SK-N-SH (cell line): ENCODE results near the gene GJA9. TPM values are rescaled to one million over a fixed set of nuclear protein-coding genes. Genes with fewer than 3 reads are reported as not detected.

Experiments
- CTCF ChIA-PET: fragments of 300-600, 350-600 bp; formaldehyde crosslinking; extraction: SDS; loops from one replicate; lab custom pipeline; 2021; lab: Yijun Ruan, JAX
- POLR2A ChIA-PET: fragments of 350-600 bp; sonication (Branson Sonifier 250); formaldehyde crosslinking; extraction: SDS; loops from one replicate; lab custom pipeline; 2020; ENCODE audit warnings: antibody characterized with exemption, inconsistent platforms; lab: Yijun Ruan, JAX
- DNase-seq: peaks from one replicate; pipeline ENCODE4 v3.0.0; 2012
- H2AFZ ChIP-seq: fragments of 200-600 bp; sonication (generic); 2 replicates; pipeline ENCODE4 v1.8.1; 2016; ENCODE audit warnings: antibody characterized with exemption, mild to moderate bottlenecking, low read depth
- H3F3A ChIP-seq: fragments of 200-600 bp; sonication (generic); replicated peaks from 2 replicates; pipeline ENCODE3; 2016; ENCODE audit warnings: antibody characterized with exemption, mild to moderate bottlenecking; ENCODE audit not compliant: insufficient read depth
- H3K27ac ChIP-seq, 2 experiments: fragments of 200-500 bp in 1 of 2; fragments of 200-600 bp in 1 of 2; sonication (Bioruptor generic) in 1 of 2; sonication (generic), shearing (Covaris generic) in 1 of 2; 2 replicates each; pipeline versions ENCODE4 v1.5.1 to v1.6.1; 2014 to 2016; ENCODE audit warnings: low read depth in 2 of 2, inconsistent platforms in 1 of 2, low read length in 1 of 2, mild to moderate bottlenecking in 1 of 2, mixed read lengths in 1 of 2
- H3K27me3 ChIP-seq: fragments of 200-600 bp; sonication (generic), shearing (Covaris generic); 2 replicates; pipeline ENCODE4 v1.6.1; 2016; ENCODE audit warnings: mixed run types; ENCODE audit not compliant: insufficient read depth
- H3K36me3 ChIP-seq, 2 experiments: fragments of 200-500 bp in 1 of 2; fragments of 200-600 bp in 1 of 2; sonication (Bioruptor generic) in 1 of 2; sonication (generic) in 1 of 2; replicated peaks in 1 of 2; 2 replicates each; pipeline versions ENCODE3 to v1.5.1; 2014 to 2016; ENCODE audit warnings: low read length in 1 of 2, mild to moderate bottlenecking in 1 of 2; ENCODE audit not compliant: insufficient read depth in 2 of 2, control insufficient read depth in 1 of 2
- H3K4me1 ChIP-seq, 2 experiments: fragments of 200-500 bp in 1 of 2; fragments of 200-600 bp in 1 of 2; sonication (Bioruptor generic) in 1 of 2; sonication (generic), shearing (Covaris generic) in 1 of 2; 2 replicates each; pipeline versions ENCODE4 v1.5.1 to v1.6.1; 2014 to 2016; ENCODE audit warnings: low read depth in 1 of 2, low read length in 1 of 2, mixed run types in 1 of 2; ENCODE audit not compliant: insufficient read depth in 2 of 2, control insufficient read depth in 1 of 2
- H3K4me2 ChIP-seq: fragments of 200-600 bp; sonication (generic), shearing (Covaris generic); 2 replicates; pipeline ENCODE4 v1.6.1; 2017; ENCODE audit warnings: mixed run types
- H3K4me3 ChIP-seq, 2 experiments: fragments of 200-500 bp in 1 of 2; fragments of 200-600 bp in 1 of 2; sonication (Bioruptor generic) in 1 of 2; sonication (generic), shearing (Covaris generic) in 1 of 2; 2 replicates each; pipeline versions ENCODE4 v1.5.1 to v1.8.1; 2014 to 2016; ENCODE audit warnings: low read depth in 2 of 2, inconsistent platforms in 1 of 2, low read length in 1 of 2, mild to moderate bottlenecking in 1 of 2, mixed read lengths in 1 of 2, moderate library complexity in 1 of 2
- H3K79me2 ChIP-seq: fragments of 200-600 bp; sonication (generic); 2 replicates; pipeline ENCODE4 v1.8.1; 2017; ENCODE audit warnings: mild to moderate bottlenecking; ENCODE audit not compliant: insufficient read depth
- H3K9ac ChIP-seq: fragments of 200-600 bp; sonication (generic); 2 replicates; pipeline ENCODE4 v1.6.1; 2017; ENCODE audit warnings: mixed run types
- H3K9me2 ChIP-seq: fragments of 200-600 bp; sonication (generic); 2 replicates; pipeline ENCODE4 v1.6.1; 2017; ENCODE audit warnings: mixed run types
- H3K9me3 ChIP-seq: fragments of 200-600 bp; sonication (generic); 2 replicates; pipeline ENCODE4 v1.6.1; 2017; ENCODE audit warnings: mixed run types, mild to moderate bottlenecking, moderate library complexity
- H4K20me1 ChIP-seq: fragments of 200-600 bp; sonication (generic); 2 replicates; pipeline ENCODE4 v1.6.1; 2017; ENCODE audit warnings: mild to moderate bottlenecking, mixed run types; ENCODE audit not compliant: insufficient read depth
- EZH2phosphoT487 ChIP-seq: fragments of 200-600 bp; sonication (generic); IDR thresholded peaks from 2 replicates; pipeline ENCODE4 v1.6.1; 2017; ENCODE audit warnings: low read depth, mixed run types, mild to moderate bottlenecking, antibody characterized with exemption, moderate library complexity, borderline replicate concordance
- FOSL2 ChIP-seq: IDR thresholded peaks from 2 replicates; pipeline ENCODE4 v1.4.0; 2012; ENCODE audit warnings: low read depth, mild to moderate bottlenecking, moderate library complexity, borderline replicate concordance
- IRF3 ChIP-seq: fragments of 150-350 bp; IDR thresholded peaks from 2 replicates; pipeline ENCODE4 v1.6.1; 2016; ENCODE audit warnings: mild to moderate bottlenecking, low read depth, low read length
- JUND ChIP-seq: IDR thresholded peaks from 2 replicates; pipeline ENCODE4 v1.4.0; 2012
- NFIC ChIP-seq: IDR thresholded peaks from 2 replicates; pipeline ENCODE4 v1.4.0; 2012; ENCODE audit warnings: borderline replicate concordance
- NRF1 ChIP-seq: IDR thresholded peaks from 2 replicates; pipeline ENCODE4 v1.6.1; 2012; ENCODE audit warnings: low read depth, mild to moderate bottlenecking, low read length
- POLR2AphosphoS5 ChIP-seq: IDR thresholded peaks from 2 replicates; pipeline ENCODE4 v1.6.1; 2012; ENCODE audit warnings: low read depth, low read length
- RFX5 ChIP-seq: IDR thresholded peaks from 2 replicates; pipeline ENCODE4 v1.6.1; 2012; ENCODE audit warnings: mild to moderate bottlenecking, improper control_type of control experiment, low read length
- RXRA ChIP-seq: IDR thresholded peaks from 2 replicates; pipeline ENCODE4 v1.4.0; 2012; ENCODE audit warnings: low read depth, mild to moderate bottlenecking, borderline replicate concordance
- SIN3A ChIP-seq: IDR thresholded peaks from 2 replicates; pipeline ENCODE4 v1.6.1; 2012; ENCODE audit warnings: low read depth, mild to moderate bottlenecking, low read length, moderate library complexity, borderline replicate concordance
- TCF12 ChIP-seq: IDR thresholded peaks from 2 replicates; pipeline ENCODE4 v1.4.0; 2012
- USF2 ChIP-seq: fragments of 150-350 bp; IDR thresholded peaks from 2 replicates; pipeline ENCODE4 v1.6.1; 2017; ENCODE audit warnings: antibody characterized with exemption, low read length, low read depth, borderline replicate concordance
- ZBTB33 ChIP-seq: IDR thresholded peaks from 2 replicates; pipeline ENCODE4 v1.4.0; 2012; ENCODE audit warnings: low read depth, borderline replicate concordance
- WGBS: methylation state at CpG from one replicate; pipeline ENCODE4 v1.1.6; 2017; ENCODE audit warnings: low lambda C conversion rate; 5-methylcytosine and 5-hydroxymethylcytosine counted together
- polyA plus RNA-seq, 3 experiments: library from polyadenylated mRNA; depleted of rRNA; stranded (reverse); fragments of >200 nt; gene quantifications; 2 replicates each; pipeline ENCODE4 v1.2.3, GENCODE V29; 2012

The GJA9 gene
- polyA plus RNA-seq, 1 of the 3 experiments (the other 2 are of a cell fraction) = not detected

DNA sequence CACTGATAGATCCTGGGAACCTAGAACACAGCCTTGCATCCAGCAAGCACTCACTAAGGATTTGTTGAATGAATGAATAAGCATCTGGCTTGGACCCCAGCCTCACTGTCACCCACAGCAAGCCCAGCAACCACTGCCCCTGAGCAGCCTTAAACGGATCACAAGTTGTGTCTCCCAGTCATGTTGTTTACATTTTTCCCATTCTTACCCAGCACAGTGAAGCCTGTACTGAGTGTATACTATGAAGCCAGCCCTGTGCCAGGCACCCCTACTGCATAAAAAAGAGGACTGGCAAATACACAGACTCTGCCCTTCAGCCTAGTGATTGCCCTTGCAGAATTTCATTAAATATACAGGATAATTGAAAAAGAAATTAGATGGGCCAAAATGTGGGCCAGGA, 52.0 kb downstream of the GJA9 start:
- no peak overlapping the region for H3K27ac ChIP-seq
- peaks cover 52% of the 10 kb centered on the region; the same call in 1 of the 2 replicates for H3K27me3 ChIP-seq
- ChIA-PET CTCF (interaction anchor here (1.0 to 1.3 kb wide), 2 partner anchors 10 to 248 kb away, joined by 3 read pairs; no protein-coding TSS in a partner anchor), POLR2A (no interaction called here)
- H3K9me3 ChIP-seq = no peaks in the 10 kb centered on the region
- H2AFZ ChIP-seq = no peak overlapping the region
- no peaks in the 10 kb centered on the region for H3K9me2 ChIP-seq
- no peaks in the 10 kb centered on the region for H3K79me2 ChIP-seq
- no peaks in the 10 kb centered on the region for H3K36me3 ChIP-seq
- H3K4me2 ChIP-seq = no peak overlapping the region
- TF ChIP-seq TCF12 = no peak
- no peak for TF ChIP-seq POLR2AphosphoS5
- TF ChIP-seq NFIC = no peak
- no peak for TF ChIP-seq NRF1
- TF ChIP-seq RFX5 = no peak
- no peak for TF ChIP-seq IRF3
- TF ChIP-seq SIN3A = no peak
- no peak for TF ChIP-seq USF2
- TF ChIP-seq RXRA = no peak
- H4K20me1 ChIP-seq = no peaks in the 10 kb centered on the region
- DNase-seq = no peak
- no peaks in the 10 kb centered on the region for H3K4me1 ChIP-seq
- no peak overlapping the region for H3K4me3 ChIP-seq
- no peak overlapping the region for H3K9ac ChIP-seq
- WGBS = 42% methylated on average over 1 of the region's 1 CpG
- H3F3A ChIP-seq = no peaks in the 10 kb centered on the region

DNA sequence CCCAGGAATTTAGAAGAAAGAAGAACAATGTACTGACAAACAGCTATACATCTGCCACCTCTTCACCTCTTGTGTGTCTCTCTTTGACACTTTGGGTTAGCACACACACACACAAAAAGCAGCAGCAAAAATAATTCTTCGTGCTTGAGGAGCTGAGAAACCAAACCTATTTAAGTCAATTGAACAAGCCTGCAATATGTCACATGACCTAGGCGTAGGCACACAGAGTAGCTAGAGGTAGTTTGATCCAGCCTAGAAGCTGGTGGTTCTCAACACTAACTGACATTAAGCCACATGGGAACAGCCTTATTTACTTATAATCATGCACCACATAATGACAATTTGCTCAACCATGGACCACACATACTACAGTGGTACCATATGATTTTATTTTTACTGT, 54.1 kb downstream of the GJA9 start:
- no peaks in the 10 kb centered on the region for H3K36me3 ChIP-seq
- POLR2A ChIA-PET = no interaction called here
- no peak overlapping the region for H3K9ac ChIP-seq
- H3K4me1 ChIP-seq = no peaks in the 10 kb centered on the region
- no peak overlapping the region for H3K27ac ChIP-seq
- H3K9me3 ChIP-seq = no peaks in the 10 kb centered on the region
- TF ChIP-seq USF2 = no peak
- no peak for TF ChIP-seq EZH2phosphoT487
- TF ChIP-seq FOSL2 = no peak
- no peak for TF ChIP-seq JUND
- TF ChIP-seq ZBTB33 = no peak
- DNase-seq = no peak
- 29% methylated on average over 2 of the region's 2 CpGs for WGBS
- CTCF ChIA-PET = interaction anchor here (1.1 to 7.2 kb wide), 4 partner anchors 6 to 10 kb away, joined by 3 to 58 read pairs (median 6); no protein-coding TSS in a partner anchor
- no peaks in the 10 kb centered on the region for H3K79me2 ChIP-seq
- no peaks in the 10 kb centered on the region for H3F3A ChIP-seq
- no peaks in the 10 kb centered on the region for H3K9me2 ChIP-seq
- H3K4me3 ChIP-seq = no peak overlapping the region
- no peak overlapping the region for H2AFZ ChIP-seq
- no peaks in the 10 kb centered on the region for H4K20me1 ChIP-seq
- no peak overlapping the region for H3K4me2 ChIP-seq
- peaks cover 65% of the 10 kb centered on the region; the same call in 1 of the 2 replicates for H3K27me3 ChIP-seq
